ENCODE measurements around the gene UBE2Q2. TPM values are rescaled to one million over a fixed set of nuclear protein-coding genes. Genes with fewer than 3 reads are reported as not detected.
"Not testable (repeated sequence)": the region's sequence is repeated elsewhere in the genome, so short reads cannot be mapped to it uniquely, and the experiment has no call there.

The UBE2Q2 gene
- polyA plus RNA-seq, 1 experiment, result 56.8 TPM

DNA sequence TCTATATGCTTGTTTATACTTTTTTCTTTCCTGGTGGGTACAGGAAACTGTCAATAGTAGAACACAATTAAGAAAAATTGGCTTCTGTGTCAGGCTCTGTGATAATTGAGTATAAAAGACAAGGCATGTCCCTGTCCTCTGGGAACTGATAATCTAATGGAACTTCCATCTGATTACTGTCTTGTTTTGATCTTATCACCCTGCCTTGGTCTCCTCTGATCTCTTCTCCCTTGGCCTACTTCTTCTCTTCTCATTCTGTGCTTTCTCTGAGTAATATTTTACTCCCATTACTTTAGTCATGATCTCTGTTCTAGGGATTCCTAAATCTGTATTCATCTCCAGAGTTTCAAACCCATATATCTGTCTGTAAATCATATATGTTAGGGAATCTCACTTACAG lies 14.6 kb downstream of the UBE2Q2 start:
- no peak overlapping the region for H3K27ac ChIP-seq (ENCODE audit: low read depth, low read length)
- TF ChIP-seq, protein P1, sequence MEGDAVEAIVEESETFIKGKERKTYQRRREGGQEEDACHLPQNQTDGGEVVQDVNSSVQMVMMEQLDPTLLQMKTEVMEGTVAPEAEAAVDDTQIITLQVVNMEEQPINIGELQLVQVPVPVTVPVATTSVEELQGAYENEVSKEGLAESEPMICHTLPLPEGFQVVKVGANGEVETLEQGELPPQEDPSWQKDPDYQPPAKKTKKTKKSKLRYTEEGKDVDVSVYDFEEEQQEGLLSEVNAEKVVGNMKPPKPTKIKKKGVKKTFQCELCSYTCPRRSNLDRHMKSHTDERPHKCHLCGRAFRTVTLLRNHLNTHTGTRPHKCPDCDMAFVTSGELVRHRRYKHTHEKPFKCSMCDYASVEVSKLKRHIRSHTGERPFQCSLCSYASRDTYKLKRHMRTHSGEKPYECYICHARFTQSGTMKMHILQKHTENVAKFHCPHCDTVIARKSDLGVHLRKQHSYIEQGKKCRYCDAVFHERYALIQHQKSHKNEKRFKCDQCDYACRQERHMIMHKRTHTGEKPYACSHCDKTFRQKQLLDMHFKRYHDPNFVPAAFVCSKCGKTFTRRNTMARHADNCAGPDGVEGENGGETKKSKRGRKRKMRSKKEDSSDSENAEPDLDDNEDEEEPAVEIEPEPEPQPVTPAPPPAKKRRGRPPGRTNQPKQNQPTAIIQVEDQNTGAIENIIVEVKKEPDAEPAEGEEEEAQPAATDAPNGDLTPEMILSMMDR (IDR thresholded peaks at IDR 0.05; ENCODE audit: low read depth, low read length), result no peak
- H3K4me3 ChIP-seq (ENCODE audit: low read depth, low read length), result no peak overlapping the region
- H3K27me3 ChIP-seq (ENCODE audit: control insufficient read depth, insufficient read depth, low read length), result no peaks in the 10 kb centered on the region
- no peak for DNase-seq (ENCODE audit: low read depth, low spot score)
- CTCF ChIA-PET, result no interaction called here
- H3K9me3 ChIP-seq (ENCODE audit: control insufficient read depth, insufficient read depth, low read length), result no peaks in the 10 kb centered on the region
- POLR2A ChIA-PET, result no interaction called here

DNA sequence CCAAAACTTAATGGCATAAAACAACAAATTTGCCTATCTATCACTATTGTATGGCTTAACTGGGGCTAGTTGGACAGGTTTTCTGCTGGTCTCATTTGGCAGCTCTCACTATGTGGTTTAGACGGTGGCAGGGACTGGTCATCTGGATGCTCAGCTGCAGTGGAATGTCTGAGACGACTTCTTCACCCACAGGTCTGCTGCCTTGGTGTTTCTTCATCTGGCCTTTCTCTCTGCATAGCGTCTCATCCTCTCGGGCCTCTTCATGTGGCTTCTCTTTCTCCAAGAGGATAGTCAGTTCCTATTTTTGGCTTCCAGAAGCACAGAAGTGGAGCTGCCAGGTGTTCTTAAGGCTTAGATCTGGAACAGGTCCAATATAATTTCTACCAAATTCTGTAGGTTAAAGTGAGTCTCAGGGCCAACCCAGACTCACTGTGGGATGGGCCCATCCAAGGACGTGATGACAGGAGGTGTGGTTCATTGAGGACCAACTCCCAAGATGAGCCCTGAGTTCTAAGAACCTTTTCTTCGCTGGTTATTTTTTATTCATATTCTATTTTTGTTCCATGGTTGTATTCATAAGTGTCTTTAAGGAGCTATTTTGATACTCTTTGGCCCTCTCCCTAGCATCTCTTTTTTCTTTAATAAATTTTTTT lies 18.6 kb downstream of the UBE2Q2 start:
- no peak for DNase-seq (ENCODE audit: low read depth, low spot score)
- Histone ChIP-seq H3K9me3 (ENCODE audit: control insufficient read depth, insufficient read depth, low read length) (no peaks in the 10 kb centered on the region), H3K27ac (ENCODE audit: low read depth, low read length) (no peak overlapping the region), H3K4me3 (ENCODE audit: low read depth, low read length) (no peak overlapping the region), H3K27me3 (ENCODE audit: control insufficient read depth, insufficient read depth, low read length) (no peaks in the 10 kb centered on the region)
- ChIA-PET POLR2A (no interaction called here), CTCF (no interaction called here)
- TF ChIP-seq, protein P1 (IDR thresholded peaks at IDR 0.05; ENCODE audit: low read depth, low read length), result no peak

DNA sequence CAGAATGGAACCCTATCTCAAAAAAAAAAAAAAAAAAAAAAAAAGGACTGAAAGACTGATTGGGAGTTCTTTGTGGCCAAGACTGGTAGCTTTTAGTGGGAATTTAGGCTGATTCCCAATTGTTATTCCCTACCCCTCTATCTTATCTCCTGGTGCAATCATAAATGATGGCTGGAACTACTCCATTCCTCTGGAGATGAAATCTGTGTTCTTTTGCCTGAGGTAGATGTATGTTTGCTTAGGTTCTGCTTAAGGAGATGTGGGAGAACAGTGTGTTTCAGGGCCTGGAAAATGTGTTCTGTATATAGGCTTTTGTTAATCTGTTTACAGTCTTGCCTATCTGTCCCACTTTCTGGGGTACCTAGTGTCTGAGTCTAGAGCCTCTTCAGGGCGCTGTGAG lies 19.5 kb downstream of the UBE2Q2 start:
- H3K4me3 ChIP-seq (ENCODE audit: low read depth, low read length), result no peak overlapping the region
- DNase-seq (ENCODE audit: low read depth, low spot score), result no peak
- POLR2A ChIA-PET, result no interaction called here
- H3K9me3 ChIP-seq (ENCODE audit: control insufficient read depth, insufficient read depth, low read length), result no peaks in the 10 kb centered on the region
- H3K27ac ChIP-seq (ENCODE audit: low read depth, low read length), result no peak overlapping the region
- CTCF ChIA-PET, result interaction anchor here (0.6 kb wide), 1 partner anchor 287 kb away, joined by 5 read pairs; no protein-coding TSS in a partner anchor
- TF ChIP-seq, protein P1 (IDR thresholded peaks at IDR 0.05; ENCODE audit: low read depth, low read length), result no peak
- no peaks in the 10 kb centered on the region for H3K27me3 ChIP-seq (ENCODE audit: control insufficient read depth, insufficient read depth, low read length)

DNA sequence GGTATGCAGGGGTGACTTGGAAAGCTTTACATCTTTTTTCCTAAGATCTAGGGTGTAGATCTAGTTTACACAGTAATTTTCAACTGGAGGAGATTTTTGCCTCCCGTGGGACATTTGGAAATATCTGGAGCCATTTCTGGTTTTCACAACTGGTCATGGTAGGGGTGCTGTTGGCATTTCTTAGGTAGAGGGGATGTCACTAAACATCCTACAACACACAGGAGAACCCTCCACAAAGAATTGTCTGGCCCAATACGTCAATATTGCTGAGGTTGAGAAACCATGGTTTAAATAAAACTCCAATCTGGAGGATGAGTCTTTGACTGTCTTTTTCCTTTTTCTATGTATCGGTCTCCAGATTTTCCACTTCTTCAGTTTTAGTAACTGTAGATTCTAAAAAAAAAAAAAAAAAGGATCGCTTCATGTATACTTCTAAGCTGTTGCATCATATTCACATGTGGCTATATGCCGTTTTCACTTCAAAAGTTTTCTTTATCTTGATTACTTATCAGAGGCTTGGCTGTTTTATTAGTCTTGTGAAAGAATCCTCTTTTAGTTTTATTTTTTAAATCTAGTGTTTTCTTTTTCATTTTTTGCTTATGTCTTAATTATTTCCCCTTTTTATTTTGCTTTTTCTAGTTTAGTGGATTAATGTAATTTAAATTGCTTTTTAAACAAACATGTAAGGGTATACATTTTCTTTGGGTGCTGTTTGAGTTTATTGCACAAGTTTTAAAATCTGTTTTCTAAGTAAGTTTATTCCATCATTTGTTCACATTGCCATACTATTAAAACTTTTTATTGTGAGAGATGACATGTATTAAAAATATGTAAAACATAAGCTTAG lies 21.2 kb downstream of the UBE2Q2 start:
- no peak for DNase-seq (ENCODE audit: low read depth, low spot score)
- Histone ChIP-seq H3K27ac (ENCODE audit: low read depth, low read length) (no peak overlapping the region), H3K4me3 (ENCODE audit: low read depth, low read length) (no peak overlapping the region), H3K9me3 (ENCODE audit: control insufficient read depth, insufficient read depth, low read length) (no peaks in the 10 kb centered on the region), H3K27me3 (ENCODE audit: control insufficient read depth, insufficient read depth, low read length) (no peaks in the 10 kb centered on the region)
- TF ChIP-seq, protein P1 (IDR thresholded peaks at IDR 0.05; ENCODE audit: low read depth, low read length), result no peak
- POLR2A ChIA-PET, result no interaction called here
- CTCF ChIA-PET, result interaction anchor here (0.6 kb wide), 1 partner anchor 46 kb away, joined by 8 read pairs; no protein-coding TSS in a partner anchor

DNA sequence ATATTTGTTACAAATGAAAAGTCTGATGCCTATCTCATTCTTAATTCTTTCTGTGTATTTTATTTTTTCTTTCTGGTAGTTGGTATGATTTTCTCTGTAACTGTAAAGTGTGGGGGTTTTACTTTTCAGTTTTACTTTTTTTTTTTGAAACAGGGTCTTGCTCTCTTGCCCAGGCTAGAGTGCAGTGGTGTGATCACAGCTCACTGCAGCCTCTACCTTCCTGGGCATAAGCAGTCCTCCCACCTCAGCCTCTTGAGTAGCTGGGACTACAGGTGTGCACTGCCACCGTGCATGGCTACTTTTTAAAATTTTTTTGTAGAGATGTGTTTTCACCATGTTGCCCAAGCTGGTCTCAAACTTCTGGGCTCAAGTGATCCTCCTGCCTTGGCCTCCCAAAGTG lies 22.8 kb downstream of the UBE2Q2 start:
- H3K4me3 ChIP-seq (ENCODE audit: low read depth, low read length); H3K27me3 ChIP-seq (ENCODE audit: control insufficient read depth, insufficient read depth, low read length); H3K9me3 ChIP-seq (ENCODE audit: control insufficient read depth, insufficient read depth, low read length); POLR2A ChIA-PET; DNase-seq (ENCODE audit: low read depth, low spot score); H3K27ac ChIP-seq (ENCODE audit: low read depth, low read length): not testable (repeated sequence)
- CTCF ChIA-PET, result interaction anchor here (0.7 kb wide), 1 partner anchor 272 kb away, joined by 3 read pairs; no protein-coding TSS in a partner anchor

Measured in AG04450 (cell line).